ENCODE data around the gene AKAP3. TPM values are rescaled to one million over a fixed set of nuclear protein-coding genes. Genes with fewer than 3 reads are reported as not detected.

AKAP3 gene
- total RNA-seq, 2 experiments from 2014 or later = 2.6 to 3.5 TPM

GRCh38 chr12:4628406-4628805 is 20.4 kb downstream of the AKAP3 start:
- peaks cover 12% of the 10 kb centered on the region for H3K27me3 Mint-ChIP-seq
- H3K9me3 Mint-ChIP-seq (ENCODE audit: low read depth) = no peaks in the 10 kb centered on the region
- ATAC-seq (no peak), DNase-seq (no peak)
- no peak overlapping the region for H3K27ac Mint-ChIP-seq
- CTCF ChIA-PET = interaction anchor here (0.9 kb wide), 1 partner anchor 20 kb away, joined by 3 read pairs; the partner anchor contains the start of genes AKAP3 and NDUFA9
- no peaks in the 10 kb centered on the region for H3K4me1 Mint-ChIP-seq
- no peaks in the 10 kb centered on the region for H3K36me3 Mint-ChIP-seq
- no peak overlapping the region for H3K4me3 Mint-ChIP-seq

GRCh38 chr12:4626543-4626942 is 22.3 kb downstream of the AKAP3 start:
- CTCF ChIA-PET = no interaction called here
- no peaks in the 10 kb centered on the region for H3K36me3 Mint-ChIP-seq
- H3K4me3 Mint-ChIP-seq = no peak overlapping the region
- H3K27me3 Mint-ChIP-seq = peaks cover 13% of the 10 kb centered on the region
- ATAC-seq (no peak), DNase-seq (no peak)
- H3K4me1 Mint-ChIP-seq = no peaks in the 10 kb centered on the region
- no peak overlapping the region for H3K27ac Mint-ChIP-seq
- H3K9me3 Mint-ChIP-seq (ENCODE audit: low read depth) = no peaks in the 10 kb centered on the region

GRCh38 chr12:4621511-4621910 is 27.3 kb downstream of the AKAP3 start:
- no peaks in the 10 kb centered on the region for H3K36me3 Mint-ChIP-seq
- peaks cover 8% of the 10 kb centered on the region for H3K27me3 Mint-ChIP-seq
- no peak overlapping the region for H3K4me3 Mint-ChIP-seq
- H3K27ac Mint-ChIP-seq = no peak overlapping the region
- no peak for DNase-seq
- no peak for ATAC-seq
- CTCF ChIA-PET = interaction anchor here (0.8 to 1.2 kb wide), 2 partner anchors 17 to 27 kb away, joined by 3 to 6 read pairs; partner anchors contain the start of genes AKAP3 and NDUFA9
- no peaks in the 10 kb centered on the region for H3K4me1 Mint-ChIP-seq
- H3K9me3 Mint-ChIP-seq (ENCODE audit: low read depth) = no peaks in the 10 kb centered on the region

- Mint-ChIP-seq H3K9me3 (ENCODE audit: low read depth) (no peaks in the 10 kb centered on the region), H3K4me3 (no peak overlapping the region), H3K36me3 (peaks cover 13% of the 10 kb centered on the region), H3K27me3 (no peaks in the 10 kb centered on the region), H3K4me1 (no peaks in the 10 kb centered on the region), H3K27ac (no peak overlapping the region)
- DNase-seq = no peak
- no peak for ATAC-seq
- CTCF ChIA-PET = no interaction called here
Measured at GRCh38 chr12:4615667-4616066, 33.2 kb downstream of the AKAP3 start.

- Mint-ChIP-seq H3K27ac (no peak overlapping the region), H3K27me3 (no peaks in the 10 kb centered on the region), H3K4me1 (peaks cover 8% of the 10 kb centered on the region), H3K4me3 (no peak overlapping the region), H3K9me3 (ENCODE audit: low read depth) (no peaks in the 10 kb centered on the region), H3K36me3 (peaks cover 16% of the 10 kb centered on the region)
- DNase-seq = no peak
- ATAC-seq = no peak
- CTCF ChIA-PET = interaction anchor here (1.9 kb wide), 1 partner anchor 14 kb away, joined by 5 read pairs; no protein-coding TSS in a partner anchor
Measured at GRCh38 chr12:4610481-4610880, 38.4 kb downstream of the AKAP3 start.

- Mint-ChIP-seq H3K9me3 (ENCODE audit: low read depth) (no peaks in the 10 kb centered on the region), H3K36me3 (peaks cover 14% of the 10 kb centered on the region), H3K4me1 (peaks cover 16% of the 10 kb centered on the region), H3K4me3 (no peak overlapping the region), H3K27ac (no peak overlapping the region), H3K27me3 (no peaks in the 10 kb centered on the region)
- CTCF ChIA-PET = no interaction called here
- no peak for ATAC-seq
- DNase-seq = no peak
Measured at GRCh38 chr12:4609071-4609470, 39.8 kb downstream of the AKAP3 start.

- H3K4me1 Mint-ChIP-seq = peaks cover 16% of the 10 kb centered on the region
- no peaks in the 10 kb centered on the region for H3K9me3 Mint-ChIP-seq (ENCODE audit: low read depth)
- ATAC-seq (no peak), DNase-seq (no peak)
- CTCF ChIA-PET = no interaction called here
- peaks cover 10% of the 10 kb centered on the region for H3K36me3 Mint-ChIP-seq
- peaks cover 15% of the 10 kb centered on the region for H3K27me3 Mint-ChIP-seq
- H3K4me3 Mint-ChIP-seq = no peak overlapping the region
- H3K27ac Mint-ChIP-seq = no peak overlapping the region
Measured at GRCh38 chr12:4607056-4607455, 41.8 kb downstream of the AKAP3 start.

GRCh38 chr12:4604684-4605193 is 44.1 kb downstream of the AKAP3 start:
- peaks cover 17% of the 10 kb centered on the region for H3K27me3 Mint-ChIP-seq
- DNase-seq (peak; percentile 89), ATAC-seq (peak; percentile 96)
- H3K4me3 Mint-ChIP-seq = peak overlapping the region; percentile 98
- H3K4me1 Mint-ChIP-seq = peaks cover 16% of the 10 kb centered on the region
- CTCF ChIA-PET = interaction anchor here (0.6 to 2.9 kb wide), 18 partner anchors 8 to 805 kb away, joined by 3 to 24 read pairs (median 4); partner anchors contain the start of genes AKAP3 and NDUFA9
- peak overlapping the region; percentile 87 for H3K27ac Mint-ChIP-seq
- H3K9me3 Mint-ChIP-seq (ENCODE audit: low read depth) = no peaks in the 10 kb centered on the region
- peaks cover 4% of the 10 kb centered on the region for H3K36me3 Mint-ChIP-seq

- Mint-ChIP-seq H3K4me1 (peaks cover 16% of the 10 kb centered on the region), H3K27ac (no peak overlapping the region), H3K36me3 (peaks cover 2% of the 10 kb centered on the region), H3K27me3 (peaks cover 17% of the 10 kb centered on the region), H3K4me3 (no peak overlapping the region), H3K9me3 (ENCODE audit: low read depth) (no peaks in the 10 kb centered on the region)
- DNase-seq = no peak
- CTCF ChIA-PET = interaction anchor here (0.7 to 2.9 kb wide), 13 partner anchors 9 to 253 kb away, joined by 3 to 24 read pairs (median 4); partner anchors contain the start of genes AKAP3 and NDUFA9
- ATAC-seq = no peak
Measured at GRCh38 chr12:4603946-4604345, 44.9 kb downstream of the AKAP3 start.

GRCh38 chr12:4603421-4603820 is 45.4 kb downstream of the AKAP3 start:
- Mint-ChIP-seq H3K27me3 (peaks cover 17% of the 10 kb centered on the region), H3K27ac (no peak overlapping the region), H3K4me1 (peaks cover 16% of the 10 kb centered on the region), H3K4me3 (no peak overlapping the region), H3K36me3 (peaks cover 2% of the 10 kb centered on the region), H3K9me3 (ENCODE audit: low read depth) (no peaks in the 10 kb centered on the region)
- ATAC-seq (no peak), DNase-seq (no peak)
- CTCF ChIA-PET = interaction anchor here (1.2 to 2.9 kb wide), 4 partner anchors 18 to 254 kb away, joined by 3 to 14 read pairs (median 5); partner anchors contain the start of genes AKAP3 and NDUFA9

GRCh38 chr12:4595881-4596280 is 53.0 kb downstream of the AKAP3 start:
- no peak for DNase-seq
- Mint-ChIP-seq H3K27ac (no peak overlapping the region), H3K27me3 (peaks cover 5% of the 10 kb centered on the region), H3K4me3 (no peak overlapping the region), H3K4me1 (peaks cover 7% of the 10 kb centered on the region), H3K9me3 (ENCODE audit: low read depth) (no peaks in the 10 kb centered on the region), H3K36me3 (no peaks in the 10 kb centered on the region)
- no peak for ATAC-seq
- CTCF ChIA-PET = interaction anchor here (1.3 to 5.4 kb wide), 3 partner anchors 9 to 46 kb away, joined by 3 to 24 read pairs (median 5); no protein-coding TSS in a partner anchor

- Mint-ChIP-seq H3K4me1 (no peaks in the 10 kb centered on the region), H3K36me3 (no peaks in the 10 kb centered on the region), H3K4me3 (no peak overlapping the region), H3K27me3 (peaks cover 5% of the 10 kb centered on the region), H3K27ac (no peak overlapping the region), H3K9me3 (ENCODE audit: low read depth) (no peaks in the 10 kb centered on the region)
- DNase-seq (no peak), ATAC-seq (no peak)
- CTCF ChIA-PET = interaction anchor here (5.4 kb wide), 1 partner anchor 14 kb away, joined by 24 read pairs; no protein-coding TSS in a partner anchor
Measured at GRCh38 chr12:4591180-4591687, 57.6 kb downstream of the AKAP3 start.

- Mint-ChIP-seq H3K4me3 (no peak overlapping the region), H3K9me3 (ENCODE audit: low read depth) (no peaks in the 10 kb centered on the region)
- DNase-seq = no peak
Measured at GRCh38 chr12:4589941-4590340, 58.9 kb downstream of the AKAP3 start.

GRCh38 chr12:4588916-4589315 is 59.9 kb downstream of the AKAP3 start:
- CTCF ChIA-PET = no interaction called here
- ATAC-seq (no peak), DNase-seq (no peak)
- Mint-ChIP-seq H3K27ac (no peak overlapping the region), H3K27me3 (no peaks in the 10 kb centered on the region), H3K36me3 (no peaks in the 10 kb centered on the region), H3K9me3 (ENCODE audit: low read depth) (no peaks in the 10 kb centered on the region), H3K4me3 (no peak overlapping the region), H3K4me1 (no peaks in the 10 kb centered on the region)

More at GRCh38 chr12:4589941-4590340, 58.9 kb downstream of the AKAP3 start:
- no peak for ATAC-seq
- no peak overlapping the region for H3K27ac Mint-ChIP-seq
- peaks cover 5% of the 10 kb centered on the region for H3K27me3 Mint-ChIP-seq
- H3K4me1 Mint-ChIP-seq = no peaks in the 10 kb centered on the region
- CTCF ChIA-PET = no interaction called here
- H3K36me3 Mint-ChIP-seq = no peaks in the 10 kb centered on the region

Data from activated CD8-positive, alpha-beta memory T cell treated with anti-CD3 and anti-CD28 coated beads, Interleukin-2, amount 10 ng/mL, durations not matched to agents 7 days and 5 days (primary cell).